D721Med (cell line): ENCODE results near the gene ALKBH6.

Experiments
- DNase-seq: peaks from one replicate; pipeline ENCODE4 v3.0.0; 2011; ENCODE audit warnings: low spot score; ENCODE audit not compliant: insufficient read length
- FAIRE-seq: peaks from 2 replicates; lab custom pipeline; 2011; peaks lifted over from hg19 to GRCh38; lab: Jason Lieb, UNC
- TF ChIP-seq, protein P1 (sequence below): IDR thresholded peaks from 2 replicates; pipeline ENCODE4 v1.5.1; 2012; ENCODE audit warnings: mild to moderate bottlenecking, control low read depth; ENCODE audit not compliant: insufficient read depth; ENCODE audit errors: missing control alignments

The ALKBH6 gene

DNA sequence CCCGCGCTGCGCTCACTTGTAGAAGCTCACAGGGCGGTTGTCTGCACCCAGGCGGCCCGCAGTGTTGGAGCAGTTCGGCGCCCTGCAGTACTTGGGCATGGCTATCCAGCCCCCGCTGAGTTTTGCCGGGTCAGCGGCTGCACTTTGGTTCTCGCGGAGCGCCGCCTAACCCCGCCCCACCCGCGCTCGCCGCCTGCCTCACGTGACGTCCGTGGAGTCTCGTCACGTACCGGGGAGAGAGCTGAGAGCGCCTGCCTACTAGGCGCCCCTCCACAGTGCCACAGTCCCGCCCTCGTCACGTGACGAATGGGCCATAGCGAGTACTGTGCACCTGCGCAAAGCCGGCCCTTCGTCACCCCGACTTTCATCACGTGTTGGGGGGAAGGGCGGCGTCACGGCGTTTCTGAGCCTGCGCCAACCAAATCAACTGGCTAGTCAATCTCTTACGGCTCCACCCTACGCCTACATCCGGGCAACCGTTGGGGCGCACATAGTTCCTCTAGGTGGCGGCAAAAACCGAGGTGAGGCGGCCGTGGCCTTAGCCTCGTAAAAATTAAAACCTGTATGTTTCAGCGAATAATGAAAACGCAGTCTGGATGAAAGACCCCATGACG lies 40.2 kb upstream of the ALKBH6 start, which contains the start of gene THAP8:
TSS of gene THAP8 (minus strand) at position 167 of the 614 bp plus-strand sequence. CDS start at position 99, 68 bp downstream.
- no peak for FAIRE-seq

DNA sequence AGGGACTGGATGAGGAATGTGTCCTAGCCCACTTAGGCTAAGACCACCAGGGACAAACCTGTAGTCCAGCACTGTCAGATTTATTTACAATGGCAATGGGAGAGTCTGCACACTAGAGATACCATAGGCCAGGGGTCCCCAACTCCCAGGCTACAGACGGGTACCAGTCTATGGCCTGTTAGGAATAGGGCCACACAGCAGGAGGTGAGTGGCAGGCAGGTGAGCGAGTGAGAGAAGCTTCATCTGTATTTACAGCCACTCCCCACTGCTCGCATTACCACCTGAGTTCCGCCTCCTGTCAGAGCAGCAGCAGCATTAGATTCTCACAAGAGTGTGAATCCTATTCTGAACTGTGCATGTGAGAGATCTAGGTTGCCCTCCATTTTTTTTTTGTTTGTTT lies 37.6 kb upstream of the ALKBH6 start:
- TF ChIP-seq, protein P1, sequence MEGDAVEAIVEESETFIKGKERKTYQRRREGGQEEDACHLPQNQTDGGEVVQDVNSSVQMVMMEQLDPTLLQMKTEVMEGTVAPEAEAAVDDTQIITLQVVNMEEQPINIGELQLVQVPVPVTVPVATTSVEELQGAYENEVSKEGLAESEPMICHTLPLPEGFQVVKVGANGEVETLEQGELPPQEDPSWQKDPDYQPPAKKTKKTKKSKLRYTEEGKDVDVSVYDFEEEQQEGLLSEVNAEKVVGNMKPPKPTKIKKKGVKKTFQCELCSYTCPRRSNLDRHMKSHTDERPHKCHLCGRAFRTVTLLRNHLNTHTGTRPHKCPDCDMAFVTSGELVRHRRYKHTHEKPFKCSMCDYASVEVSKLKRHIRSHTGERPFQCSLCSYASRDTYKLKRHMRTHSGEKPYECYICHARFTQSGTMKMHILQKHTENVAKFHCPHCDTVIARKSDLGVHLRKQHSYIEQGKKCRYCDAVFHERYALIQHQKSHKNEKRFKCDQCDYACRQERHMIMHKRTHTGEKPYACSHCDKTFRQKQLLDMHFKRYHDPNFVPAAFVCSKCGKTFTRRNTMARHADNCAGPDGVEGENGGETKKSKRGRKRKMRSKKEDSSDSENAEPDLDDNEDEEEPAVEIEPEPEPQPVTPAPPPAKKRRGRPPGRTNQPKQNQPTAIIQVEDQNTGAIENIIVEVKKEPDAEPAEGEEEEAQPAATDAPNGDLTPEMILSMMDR = no peak
- DNase-seq = no peak
- no peak for FAIRE-seq

More for the DNA sequence above, 40.2 kb upstream of the ALKBH6 start, which contains the start of gene THAP8:
- TF ChIP-seq, protein P1 = peak; percentile 32
- peak; percentile 86 for DNase-seq

DNA sequence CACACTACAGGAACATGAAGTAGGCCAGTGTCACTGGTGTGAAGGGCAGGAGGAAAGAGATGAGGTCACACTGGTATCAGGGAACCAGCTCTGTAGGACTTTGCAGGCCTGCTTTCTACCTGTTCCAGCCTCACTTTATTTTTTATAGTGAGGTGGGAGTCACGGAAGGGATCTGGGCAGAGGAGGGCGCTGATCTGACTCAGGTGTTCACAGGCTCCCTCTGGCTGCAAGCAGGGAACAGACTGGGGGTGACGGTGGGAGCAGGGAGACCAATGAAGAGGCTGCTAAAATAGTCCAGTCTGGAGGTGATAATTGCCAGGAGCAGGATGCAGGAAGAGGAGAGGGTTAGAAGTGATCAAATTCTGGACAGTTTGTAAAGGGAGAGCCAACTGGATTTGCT lies 37.2 kb upstream of the ALKBH6 start:
- FAIRE-seq (no peak), DNase-seq (no peak)
- TF ChIP-seq, protein P1 = peak; percentile 46

DNA sequence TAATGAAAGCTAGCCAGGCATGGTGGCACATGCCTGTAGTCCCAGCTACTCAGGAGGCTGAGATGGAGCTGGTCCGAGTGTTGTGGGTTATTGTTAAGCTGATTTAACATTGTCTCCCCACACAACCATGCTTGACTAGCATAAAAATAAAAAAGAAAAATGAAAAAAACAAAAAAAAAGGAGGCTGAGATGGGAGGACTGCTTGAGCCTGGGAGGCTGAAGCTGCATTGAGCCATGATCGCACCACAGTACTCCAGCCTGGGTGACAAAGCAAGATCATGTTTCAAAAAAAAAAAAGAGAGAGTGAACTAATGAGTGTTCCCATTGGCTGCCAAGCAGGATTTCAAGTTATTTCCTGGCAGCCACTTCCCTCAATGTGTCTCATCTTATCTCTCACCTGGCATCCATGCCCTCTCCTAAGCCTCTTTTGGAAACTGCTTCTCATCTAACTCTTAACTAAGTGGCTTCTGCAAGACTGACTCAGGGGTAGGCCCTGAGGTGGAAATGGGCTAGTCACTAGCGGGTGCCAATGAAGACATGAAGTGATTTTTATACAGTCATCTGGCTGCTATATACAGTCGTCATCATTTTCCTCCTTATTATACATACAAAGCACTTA lies 35.2 kb upstream of the ALKBH6 start:
- DNase-seq = no peak
- TF ChIP-seq, protein P1 = no peak
- FAIRE-seq = no peak

DNA sequence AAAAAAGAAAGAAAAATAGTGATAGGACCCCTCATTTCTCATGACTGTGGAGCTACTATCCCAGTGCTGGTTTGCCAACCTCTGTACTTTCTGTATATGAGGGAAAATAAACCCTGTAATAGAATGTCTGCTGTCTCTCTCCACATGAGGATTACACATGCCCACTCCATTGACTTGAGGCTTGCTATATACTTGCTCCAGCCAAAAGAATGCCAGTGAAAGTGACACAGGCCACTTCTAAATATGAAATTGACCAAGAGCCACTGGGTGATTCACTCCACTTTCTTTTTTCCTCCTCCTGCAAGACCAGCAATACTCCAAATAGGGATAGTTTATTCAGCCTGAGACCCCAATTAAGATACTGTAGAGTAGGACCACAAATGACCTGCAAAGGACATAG lies 33.8 kb upstream of the ALKBH6 start:
- FAIRE-seq (no peak), DNase-seq (no peak)
- TF ChIP-seq, protein P1 = no peak

DNA sequence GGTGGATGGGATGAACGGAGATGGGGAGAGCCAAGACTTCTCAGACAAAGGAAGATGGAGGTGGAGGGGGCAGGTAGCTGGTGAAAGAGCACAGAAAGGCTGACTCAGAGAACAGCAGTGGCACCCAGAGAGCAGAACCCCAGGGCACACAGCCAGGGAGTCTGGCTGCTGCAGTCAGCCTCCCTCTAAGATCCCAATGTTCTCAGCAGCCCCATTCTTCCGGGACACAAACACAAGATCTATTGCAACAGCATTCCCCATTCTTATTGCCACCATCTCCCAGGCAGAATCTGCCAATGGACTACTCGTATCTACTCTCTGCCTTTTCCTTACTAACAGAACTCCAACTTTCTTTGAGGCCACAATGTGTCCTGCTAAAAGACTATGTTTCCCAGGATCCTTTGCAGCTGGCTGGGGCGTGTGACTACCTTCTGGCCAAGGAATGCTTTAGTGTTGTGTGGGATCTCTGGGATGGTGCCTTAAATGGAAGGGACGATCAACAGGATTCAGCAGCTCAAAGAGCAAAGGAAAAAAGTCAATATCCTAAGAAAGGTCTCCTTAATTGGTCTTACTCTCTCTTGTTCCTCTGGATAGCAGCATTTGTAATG lies 32.5 kb upstream of the ALKBH6 start:
- DNase-seq (no peak), FAIRE-seq (no peak)
- TF ChIP-seq, protein P1 = no peak
